GM12874 (cell line): ENCODE data around the gene ARPIN.

Source experiments
- TF ChIP-seq, protein P1 (sequence below): IDR thresholded peaks from 2 replicates; pipeline ENCODE4 v1.5.1; 2011; ENCODE audit warnings: low read depth, mild to moderate bottlenecking, control low read depth, low read length, moderate library complexity; ENCODE audit not compliant: insufficient read depth

ARPIN gene

GRCh38 chr15:89904519-89904918, 8.2 kb downstream of the ARPIN start:
- TF ChIP-seq, protein P1, sequence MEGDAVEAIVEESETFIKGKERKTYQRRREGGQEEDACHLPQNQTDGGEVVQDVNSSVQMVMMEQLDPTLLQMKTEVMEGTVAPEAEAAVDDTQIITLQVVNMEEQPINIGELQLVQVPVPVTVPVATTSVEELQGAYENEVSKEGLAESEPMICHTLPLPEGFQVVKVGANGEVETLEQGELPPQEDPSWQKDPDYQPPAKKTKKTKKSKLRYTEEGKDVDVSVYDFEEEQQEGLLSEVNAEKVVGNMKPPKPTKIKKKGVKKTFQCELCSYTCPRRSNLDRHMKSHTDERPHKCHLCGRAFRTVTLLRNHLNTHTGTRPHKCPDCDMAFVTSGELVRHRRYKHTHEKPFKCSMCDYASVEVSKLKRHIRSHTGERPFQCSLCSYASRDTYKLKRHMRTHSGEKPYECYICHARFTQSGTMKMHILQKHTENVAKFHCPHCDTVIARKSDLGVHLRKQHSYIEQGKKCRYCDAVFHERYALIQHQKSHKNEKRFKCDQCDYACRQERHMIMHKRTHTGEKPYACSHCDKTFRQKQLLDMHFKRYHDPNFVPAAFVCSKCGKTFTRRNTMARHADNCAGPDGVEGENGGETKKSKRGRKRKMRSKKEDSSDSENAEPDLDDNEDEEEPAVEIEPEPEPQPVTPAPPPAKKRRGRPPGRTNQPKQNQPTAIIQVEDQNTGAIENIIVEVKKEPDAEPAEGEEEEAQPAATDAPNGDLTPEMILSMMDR: no peak

DNA sequence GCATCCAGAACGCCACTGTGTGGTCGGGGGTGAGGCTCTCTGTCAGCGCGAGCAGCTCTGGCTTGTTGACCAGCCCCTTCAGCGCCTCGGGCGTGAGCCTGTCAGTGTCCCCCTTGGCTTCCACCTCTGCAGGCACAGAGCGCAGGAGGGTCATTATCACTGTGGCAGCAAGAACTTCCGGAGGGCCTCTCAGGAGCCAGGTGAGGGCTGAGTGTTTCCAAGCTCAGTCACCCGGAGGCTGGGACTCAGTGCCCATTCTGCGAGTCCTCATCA, 9.0 kb downstream of the ARPIN start:
- TF ChIP-seq, protein P1: no peak

GRCh38 chr15:89903015-89903857, 9.5 kb downstream of the ARPIN start:
- TF ChIP-seq, protein P1: no peak

DNA sequence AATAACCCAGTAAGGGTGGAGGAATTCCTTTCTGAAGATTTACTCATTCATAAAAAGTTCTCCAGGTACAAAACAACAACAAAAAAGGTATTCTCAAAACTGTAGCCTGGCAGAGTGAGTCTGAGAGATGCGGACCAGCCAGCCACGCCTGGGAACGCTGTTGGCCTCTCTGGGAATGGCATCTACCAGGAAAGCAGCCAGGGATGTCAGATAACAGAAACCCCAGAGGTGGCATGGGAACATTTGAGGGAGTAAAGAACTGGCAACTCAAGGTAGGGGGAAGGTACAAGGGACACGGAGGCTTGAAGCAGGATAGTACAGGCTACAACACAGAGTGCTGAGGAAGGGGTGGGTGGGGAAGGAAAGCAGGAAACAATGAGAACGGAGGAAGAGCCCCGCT, 11.9 kb downstream of the ARPIN start:
- TF ChIP-seq, protein P1: no peak

DNA sequence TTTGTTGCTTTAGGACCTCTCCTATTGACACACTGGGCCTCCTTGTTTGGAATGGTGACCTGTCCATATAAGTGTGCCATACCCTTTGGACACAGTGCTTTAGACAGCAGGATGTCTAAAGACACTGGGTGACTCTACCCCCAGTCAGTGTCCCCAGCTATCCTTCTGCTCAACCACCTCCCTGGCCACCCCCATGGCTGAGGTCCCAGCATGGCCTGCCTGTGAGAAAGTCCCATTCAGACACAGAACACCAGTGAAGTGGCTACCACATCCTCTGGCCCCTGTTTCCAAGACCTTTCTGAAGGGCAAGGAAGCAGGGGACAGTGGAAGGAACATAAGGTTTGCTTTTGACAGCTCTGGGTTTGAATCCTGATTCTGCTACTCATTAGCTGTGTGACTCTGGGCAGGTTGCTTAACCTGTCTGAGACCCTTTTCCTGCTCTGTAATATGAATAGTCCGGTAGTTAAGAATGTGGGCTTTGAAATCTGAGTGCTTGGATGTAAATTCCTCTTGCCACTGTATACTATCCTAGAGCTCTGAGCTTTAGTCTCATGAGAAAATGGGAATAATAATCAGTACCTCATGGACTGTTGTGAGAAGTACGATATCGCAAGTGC, 12.7 kb downstream of the ARPIN start:
- TF ChIP-seq, protein P1: no peak

GRCh38 chr15:89899295-89899945, 13.3 kb downstream of the ARPIN start:
- TF ChIP-seq, protein P1: no peak

- TF ChIP-seq, protein P1: peak; percentile 75
Observed at GRCh38 chr15:89898614-89899294, 14.0 kb downstream of the ARPIN start.
